BE2C (cell line): Measurements from ENCODE around the gene GALC.

Experiments
- DNase-seq: peaks from one replicate; pipeline ENCODE4 v3.0.0-alpha.2; 2020
- H3K27me3 ChIP-seq: fragments of 250-450 bp; sonication (Bioruptor Pico); 2 replicates; pipeline ENCODE4 v1.5.1; 2020; ENCODE audit warnings: mild to moderate bottlenecking
- H3K36me3 ChIP-seq: fragments of 250-450 bp; sonication (Bioruptor Pico); 2 replicates; pipeline ENCODE4 v1.5.1; 2020; ENCODE audit warnings: mild to moderate bottlenecking
- H3K4me1 ChIP-seq: fragments of 250-450 bp; sonication (Bioruptor Pico); 2 replicates; pipeline ENCODE4 v1.5.1; 2020
- H3K4me3 ChIP-seq: 2 replicates; pipeline ENCODE4 v1.5.1; 2011; ENCODE audit warnings: low read depth, low read length
- H3K9me3 ChIP-seq: fragments of 250-450 bp; sonication (Bioruptor Pico); 2 replicates; pipeline ENCODE4 v1.5.1; 2020
- TF ChIP-seq, protein P1 (sequence below): IDR thresholded peaks from 2 replicates; pipeline ENCODE4 v1.5.1; 2012; ENCODE audit warnings: mild to moderate bottlenecking, low read depth, low read length

GALC gene

DNA sequence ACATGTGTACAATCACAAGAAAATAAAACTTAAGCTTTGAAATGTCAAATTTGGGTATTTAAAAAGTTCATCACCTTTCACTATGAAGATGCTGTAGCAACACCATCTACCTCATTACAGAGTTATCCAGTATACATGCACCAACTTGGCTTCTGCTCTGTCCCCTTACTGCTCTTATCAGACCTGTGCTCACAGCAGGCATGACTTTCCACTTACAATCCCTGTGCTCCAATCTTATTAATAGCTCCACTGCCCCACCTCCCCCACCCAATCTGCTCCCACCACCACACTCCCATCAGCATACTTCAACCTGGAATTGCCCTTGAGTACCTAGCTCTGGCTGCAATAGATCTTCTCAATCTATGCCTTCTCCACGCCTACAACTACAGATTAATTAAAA, 13.3 kb downstream of the GALC start:
- no peaks in the 10 kb centered on the region for H3K36me3 ChIP-seq
- H3K27me3 ChIP-seq = no peaks in the 10 kb centered on the region
- TF ChIP-seq, protein P1, sequence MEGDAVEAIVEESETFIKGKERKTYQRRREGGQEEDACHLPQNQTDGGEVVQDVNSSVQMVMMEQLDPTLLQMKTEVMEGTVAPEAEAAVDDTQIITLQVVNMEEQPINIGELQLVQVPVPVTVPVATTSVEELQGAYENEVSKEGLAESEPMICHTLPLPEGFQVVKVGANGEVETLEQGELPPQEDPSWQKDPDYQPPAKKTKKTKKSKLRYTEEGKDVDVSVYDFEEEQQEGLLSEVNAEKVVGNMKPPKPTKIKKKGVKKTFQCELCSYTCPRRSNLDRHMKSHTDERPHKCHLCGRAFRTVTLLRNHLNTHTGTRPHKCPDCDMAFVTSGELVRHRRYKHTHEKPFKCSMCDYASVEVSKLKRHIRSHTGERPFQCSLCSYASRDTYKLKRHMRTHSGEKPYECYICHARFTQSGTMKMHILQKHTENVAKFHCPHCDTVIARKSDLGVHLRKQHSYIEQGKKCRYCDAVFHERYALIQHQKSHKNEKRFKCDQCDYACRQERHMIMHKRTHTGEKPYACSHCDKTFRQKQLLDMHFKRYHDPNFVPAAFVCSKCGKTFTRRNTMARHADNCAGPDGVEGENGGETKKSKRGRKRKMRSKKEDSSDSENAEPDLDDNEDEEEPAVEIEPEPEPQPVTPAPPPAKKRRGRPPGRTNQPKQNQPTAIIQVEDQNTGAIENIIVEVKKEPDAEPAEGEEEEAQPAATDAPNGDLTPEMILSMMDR = no peak
- no peaks in the 10 kb centered on the region for H3K9me3 ChIP-seq
- H3K4me1 ChIP-seq = no peaks in the 10 kb centered on the region
- DNase-seq = no peak
- no peak overlapping the region for H3K4me3 ChIP-seq

DNA sequence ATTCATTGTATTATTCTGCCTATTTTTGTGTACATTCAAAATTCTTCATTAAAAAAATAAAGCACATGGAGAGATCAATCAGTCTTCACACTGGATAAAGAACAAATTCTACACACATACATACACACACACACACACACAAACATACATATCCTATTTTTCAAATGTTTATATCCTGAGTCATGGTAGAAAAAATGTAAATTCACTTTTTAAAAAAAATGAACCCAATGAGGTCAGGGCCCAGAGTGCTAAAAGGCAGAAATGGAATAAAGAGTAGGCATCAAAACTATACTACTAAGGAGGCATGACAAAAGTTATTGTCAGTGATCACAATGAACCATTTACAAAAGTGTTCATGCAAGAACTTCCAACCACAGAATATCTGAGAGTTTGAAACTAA, 17.3 kb downstream of the GALC start:
- Histone ChIP-seq H3K27me3 (no peaks in the 10 kb centered on the region), H3K36me3 (no peaks in the 10 kb centered on the region), H3K4me3 (no peak overlapping the region), H3K4me1 (no peaks in the 10 kb centered on the region), H3K9me3 (no peaks in the 10 kb centered on the region)
- TF ChIP-seq, protein P1 = no peak
- DNase-seq = no peak

DNA sequence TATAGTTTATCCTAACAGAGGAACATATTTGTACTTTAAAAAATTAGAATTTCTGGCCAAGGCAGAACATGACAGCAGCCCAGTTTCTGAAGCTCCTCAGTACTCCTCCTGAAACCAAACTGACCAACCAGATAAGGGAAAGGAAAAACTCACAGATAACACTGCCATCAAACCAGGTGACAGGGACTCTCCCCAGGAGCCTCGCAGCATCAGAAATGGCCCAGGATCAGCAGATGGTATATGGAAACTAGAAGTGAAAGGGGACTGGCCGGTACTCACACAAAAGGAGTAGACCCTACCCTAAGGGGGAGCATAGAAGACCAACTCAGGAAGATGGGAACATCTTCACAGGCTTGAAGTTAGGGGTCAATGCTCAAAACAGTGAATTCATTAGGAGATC, 22.0 kb downstream of the GALC start:
- no peaks in the 10 kb centered on the region for H3K4me1 ChIP-seq
- H3K9me3 ChIP-seq = no peaks in the 10 kb centered on the region
- no peak overlapping the region for H3K4me3 ChIP-seq
- no peaks in the 10 kb centered on the region for H3K27me3 ChIP-seq
- TF ChIP-seq, protein P1 = no peak
- no peak for DNase-seq
- no peaks in the 10 kb centered on the region for H3K36me3 ChIP-seq

DNA sequence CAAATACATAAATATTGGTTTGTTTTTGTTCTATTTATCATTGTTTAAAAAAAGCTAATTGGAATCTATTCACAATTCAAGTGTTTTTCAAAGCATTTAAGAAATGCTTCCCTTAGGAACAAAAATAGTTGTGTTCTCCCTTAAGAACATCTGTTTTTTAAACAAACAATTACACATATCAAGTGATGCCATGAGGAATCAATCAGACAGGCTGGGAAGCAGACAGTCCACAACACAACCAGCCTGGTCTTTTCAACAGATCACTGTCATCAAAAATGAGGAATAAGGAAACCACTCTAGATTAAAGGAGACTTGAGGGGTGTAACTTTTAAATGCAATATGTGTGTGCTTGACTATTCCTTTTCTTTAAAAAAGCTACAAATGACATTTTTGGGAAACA, 25.5 kb downstream of the GALC start:
- DNase-seq = no peak
- no peaks in the 10 kb centered on the region for H3K4me1 ChIP-seq
- no peaks in the 10 kb centered on the region for H3K9me3 ChIP-seq
- TF ChIP-seq, protein P1 = no peak
- no peaks in the 10 kb centered on the region for H3K36me3 ChIP-seq
- H3K4me3 ChIP-seq = no peak overlapping the region
- no peaks in the 10 kb centered on the region for H3K27me3 ChIP-seq

DNA sequence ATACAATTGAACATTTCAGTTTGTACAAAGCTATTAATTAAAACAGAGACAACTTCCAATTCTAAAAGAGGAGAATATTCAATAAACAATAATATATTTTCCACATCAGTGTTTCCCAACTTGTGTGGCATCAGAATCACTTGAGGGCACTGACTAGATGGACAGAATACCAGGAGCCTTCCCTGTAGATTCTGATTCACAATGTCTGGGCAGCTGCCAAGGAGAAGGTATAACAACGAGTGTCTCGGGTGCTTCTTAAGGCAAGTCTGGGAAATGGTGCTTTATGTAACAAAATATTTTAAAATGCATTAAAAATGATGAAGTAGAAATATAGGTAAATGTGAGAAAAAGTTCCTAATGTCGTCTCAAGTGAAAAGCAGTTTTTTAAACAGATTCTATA, 26.2 kb downstream of the GALC start:
- no peak for DNase-seq
- Histone ChIP-seq H3K27me3 (no peaks in the 10 kb centered on the region), H3K4me1 (no peaks in the 10 kb centered on the region), H3K9me3 (no peaks in the 10 kb centered on the region), H3K36me3 (no peaks in the 10 kb centered on the region), H3K4me3 (no peak overlapping the region)
- TF ChIP-seq, protein P1 = no peak

DNA sequence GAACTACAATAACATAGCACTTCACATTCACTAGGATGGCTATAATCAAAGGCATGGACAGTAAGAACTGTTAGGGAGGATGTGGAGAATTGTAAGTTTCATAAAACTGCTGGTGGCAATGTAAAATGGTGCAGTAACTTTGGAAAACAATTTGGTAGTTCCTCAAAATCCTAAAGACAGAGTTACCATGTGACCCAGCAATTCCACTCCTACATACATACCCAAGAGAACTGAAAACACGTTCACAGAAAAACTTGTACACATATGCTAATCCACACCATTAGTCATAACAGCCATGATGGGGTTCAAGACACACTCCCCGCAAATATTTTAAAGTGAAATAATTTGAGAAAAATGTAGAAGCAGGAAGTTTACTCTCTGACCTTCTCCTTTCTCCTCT, 31.7 kb downstream of the GALC start:
- no peak for DNase-seq
- TF ChIP-seq, protein P1 = no peak
- no peaks in the 10 kb centered on the region for H3K9me3 ChIP-seq
- no peak overlapping the region for H3K4me3 ChIP-seq
- H3K4me1 ChIP-seq = no peaks in the 10 kb centered on the region
- H3K36me3 ChIP-seq = no peaks in the 10 kb centered on the region
- H3K27me3 ChIP-seq = no peaks in the 10 kb centered on the region
